MM.1S (cell line): ENCODE results near the gene TEX50.
"Not testable (repeated sequence)": the region's sequence is repeated elsewhere in the genome, so short reads cannot be mapped to it uniquely, and the experiment has no call there.

Experiments used
- DNase-seq: peaks from one replicate; pipeline ENCODE4 v3.0.0-alpha.2; 2015
- H2AFZ ChIP-seq: fragments of 300-600 bp; sonication (generic); 2 replicates; pipeline ENCODE4 v1.6.0; 2016; ENCODE audit warnings: antibody characterized with exemption, low read length
- H3F3A ChIP-seq: fragments of 300-600 bp; sonication (generic); 2 replicates; pipeline ENCODE4 v1.6.1; 2016; ENCODE audit warnings: mild to moderate bottlenecking, antibody characterized with exemption, low read length, moderate library complexity, mixed read lengths; ENCODE audit not compliant: insufficient read depth
- H3K27ac ChIP-seq: fragments of 300-600 bp; sonication (generic); 2 replicates; pipeline ENCODE4 v1.5.1; 2016; ENCODE audit warnings: mild to moderate bottlenecking, low read length
- H3K27me3 ChIP-seq: fragments of 300-600 bp; sonication (generic); replicated peaks from 2 replicates; pipeline ENCODE4 v1.6.0; 2016; ENCODE audit warnings: low read length; ENCODE audit not compliant: insufficient read depth
- H3K36me3 ChIP-seq: fragments of 300-600 bp; sonication (generic); replicated peaks from 2 replicates; pipeline ENCODE4 v1.6.1; 2016; ENCODE audit warnings: mild to moderate bottlenecking, low read length, mixed read lengths; ENCODE audit not compliant: insufficient read depth
- H3K4me1 ChIP-seq: fragments of 300-600 bp; sonication (generic); 2 replicates; pipeline ENCODE4 v1.6.1; 2016; ENCODE audit warnings: low read length, mixed read lengths
- H3K4me2 ChIP-seq: fragments of 300-600 bp; sonication (generic); 2 replicates; pipeline ENCODE4 v1.6.0; 2016; ENCODE audit warnings: low read depth, low read length
- H3K4me3 ChIP-seq: fragments of 300-600 bp; sonication (generic); 2 replicates; pipeline ENCODE4 v1.5.1; 2016; ENCODE audit warnings: low read length, mixed read lengths
- H3K79me2 ChIP-seq: fragments of 300-600 bp; sonication (generic); 2 replicates; pipeline ENCODE4 v1.6.1; 2016; ENCODE audit warnings: mixed run types, low read length, mixed read lengths
- H3K9ac ChIP-seq: fragments of 300-600 bp; sonication (generic); 2 replicates; pipeline ENCODE4 v1.6.1; 2016; ENCODE audit warnings: low read length, mixed read lengths
- H3K9me2 ChIP-seq: fragments of 300-600 bp; sonication (generic); replicated peaks from 2 replicates; pipeline ENCODE4 v1.6.1; 2016; ENCODE audit warnings: mild to moderate bottlenecking, low read length, mixed read lengths; ENCODE audit not compliant: insufficient read depth
- H3K9me3 ChIP-seq: fragments of 300-600 bp; sonication (generic); replicated peaks from 2 replicates; pipeline ENCODE4 v1.6.1; 2016; ENCODE audit warnings: mild to moderate bottlenecking, low read length, mixed read lengths; ENCODE audit not compliant: insufficient read depth
- H4K20me1 ChIP-seq: fragments of 300-600 bp; sonication (generic); 2 replicates; pipeline ENCODE4 v1.6.1; 2016; ENCODE audit warnings: mild to moderate bottlenecking, low read length, moderate library complexity, mixed read lengths; ENCODE audit not compliant: insufficient read depth
- EZH2 ChIP-seq: fragments of 300-600 bp; sonication (generic); optimal IDR thresholded peaks from 2 replicates; pipeline ENCODE3; 2017; ENCODE audit warnings: low read depth, mild to moderate bottlenecking, antibody characterized with exemption, low read length, mixed read lengths
- EZH2phosphoT487 ChIP-seq: fragments of 300-600 bp; sonication (generic); IDR thresholded peaks from 2 replicates; pipeline ENCODE4 v1.6.1; 2018; ENCODE audit warnings: antibody characterized with exemption, low read length
- TF ChIP-seq, protein P1 (sequence below): fragments of 300-600 bp; sonication (generic); IDR thresholded peaks from 2 replicates; pipeline ENCODE4 v1.5.1; 2016; ENCODE audit warnings: antibody characterized with exemption, low read length, mixed read lengths

TEX50 gene

DNA sequence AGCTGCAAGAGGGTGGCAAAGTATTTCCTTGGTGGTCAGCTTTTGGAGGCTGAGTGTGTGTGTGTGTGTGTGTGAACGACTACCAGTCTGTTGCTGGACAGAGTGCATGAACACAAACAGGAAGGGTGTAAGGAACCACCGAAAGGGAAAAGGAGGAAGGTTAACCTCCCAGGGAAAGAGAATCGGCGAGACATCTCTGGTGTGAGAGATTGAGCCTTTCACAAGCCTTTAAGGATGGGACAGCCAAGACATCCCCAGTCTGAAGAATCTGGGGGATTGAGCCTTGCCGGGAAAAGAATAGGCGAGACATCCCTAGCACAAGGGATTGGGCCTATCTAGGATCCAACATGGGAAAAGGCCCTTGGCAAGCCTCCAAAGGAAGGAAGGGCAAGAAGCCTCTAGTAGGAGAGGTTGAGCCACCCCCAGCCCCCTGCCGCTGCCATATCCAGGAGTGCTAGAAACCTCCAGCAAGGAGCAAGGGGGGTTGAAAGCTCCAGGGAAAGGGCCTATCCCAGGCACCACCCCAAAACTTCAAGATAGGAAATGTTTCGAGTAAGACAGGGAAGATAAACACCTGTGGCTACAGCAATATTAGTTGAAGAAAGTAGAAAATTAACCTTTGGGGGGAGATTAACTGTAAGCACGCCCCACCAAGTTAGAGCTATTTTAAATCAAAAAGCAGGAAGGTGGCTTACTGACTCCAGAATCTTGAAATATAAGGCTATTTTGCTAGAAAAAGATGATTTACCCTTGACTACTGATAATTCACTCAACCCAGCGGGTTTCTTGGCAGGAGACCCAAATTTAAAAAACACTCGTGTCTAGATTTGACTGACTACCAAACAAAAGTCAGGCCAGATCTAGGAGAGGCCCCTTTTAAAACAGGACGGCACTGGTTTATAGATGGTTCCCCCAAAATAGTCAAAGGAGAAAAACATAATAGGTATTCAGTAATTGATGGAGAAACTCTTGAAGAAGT is 3.2 kb downstream of the TEX50 start:
- Histone ChIP-seq H2AFZ (no peak overlapping the region), H3K9me2 (no peaks in the 10 kb centered on the region), H3K27ac (no peak overlapping the region), H3K27me3 (no peaks in the 10 kb centered on the region), H3K9me3 (no peaks in the 10 kb centered on the region), H3K9ac (no peak overlapping the region), H3K79me2 (no peaks in the 10 kb centered on the region), H3K4me2 (no peak overlapping the region), H3K4me1 (no peaks in the 10 kb centered on the region), H3F3A (no peaks in the 10 kb centered on the region), H3K4me3 (no peak overlapping the region), H3K36me3 (no peaks in the 10 kb centered on the region), H4K20me1 (no peaks in the 10 kb centered on the region)
- TF ChIP-seq EZH2phosphoT487 (no peak), EZH2 (no peak)
- TF ChIP-seq, protein P1, sequence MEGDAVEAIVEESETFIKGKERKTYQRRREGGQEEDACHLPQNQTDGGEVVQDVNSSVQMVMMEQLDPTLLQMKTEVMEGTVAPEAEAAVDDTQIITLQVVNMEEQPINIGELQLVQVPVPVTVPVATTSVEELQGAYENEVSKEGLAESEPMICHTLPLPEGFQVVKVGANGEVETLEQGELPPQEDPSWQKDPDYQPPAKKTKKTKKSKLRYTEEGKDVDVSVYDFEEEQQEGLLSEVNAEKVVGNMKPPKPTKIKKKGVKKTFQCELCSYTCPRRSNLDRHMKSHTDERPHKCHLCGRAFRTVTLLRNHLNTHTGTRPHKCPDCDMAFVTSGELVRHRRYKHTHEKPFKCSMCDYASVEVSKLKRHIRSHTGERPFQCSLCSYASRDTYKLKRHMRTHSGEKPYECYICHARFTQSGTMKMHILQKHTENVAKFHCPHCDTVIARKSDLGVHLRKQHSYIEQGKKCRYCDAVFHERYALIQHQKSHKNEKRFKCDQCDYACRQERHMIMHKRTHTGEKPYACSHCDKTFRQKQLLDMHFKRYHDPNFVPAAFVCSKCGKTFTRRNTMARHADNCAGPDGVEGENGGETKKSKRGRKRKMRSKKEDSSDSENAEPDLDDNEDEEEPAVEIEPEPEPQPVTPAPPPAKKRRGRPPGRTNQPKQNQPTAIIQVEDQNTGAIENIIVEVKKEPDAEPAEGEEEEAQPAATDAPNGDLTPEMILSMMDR, result no peak
- no peak for DNase-seq

DNA sequence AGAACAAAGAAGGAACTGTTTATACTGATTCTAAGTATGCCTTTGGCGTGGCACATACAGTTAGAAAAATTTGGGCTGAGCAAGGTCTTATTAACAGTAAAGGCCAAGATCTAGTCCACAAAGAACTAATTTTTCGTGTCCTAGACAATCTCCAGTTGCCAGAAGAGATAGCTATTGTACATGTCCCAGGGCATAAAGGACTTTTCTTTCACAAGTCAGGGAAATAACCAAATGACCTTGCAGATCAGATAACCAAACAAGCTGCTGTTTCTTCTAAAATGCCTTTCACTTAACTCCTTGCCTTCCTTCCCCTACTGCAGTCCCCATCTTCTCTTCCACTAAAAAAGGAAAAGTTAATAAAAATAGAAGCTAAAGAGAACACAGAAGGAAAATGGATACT is 4.0 kb downstream of the TEX50 start:
- H3K4me3 ChIP-seq, result no peak overlapping the region
- no peak overlapping the region for H3K4me2 ChIP-seq
- H3K4me1 ChIP-seq, result no peaks in the 10 kb centered on the region
- no peak overlapping the region for H3K27ac ChIP-seq
- H3K9me2 ChIP-seq, result no peaks in the 10 kb centered on the region
- H3K9me3 ChIP-seq, result no peaks in the 10 kb centered on the region
- no peak overlapping the region for H2AFZ ChIP-seq
- no peaks in the 10 kb centered on the region for H4K20me1 ChIP-seq
- TF ChIP-seq EZH2, result no peak
- no peak for TF ChIP-seq EZH2phosphoT487
- TF ChIP-seq, protein P1, result no peak
- no peaks in the 10 kb centered on the region for H3K36me3 ChIP-seq
- no peak overlapping the region for H3K9ac ChIP-seq
- DNase-seq, result no peak
- no peaks in the 10 kb centered on the region for H3F3A ChIP-seq
- no peaks in the 10 kb centered on the region for H3K79me2 ChIP-seq
- no peaks in the 10 kb centered on the region for H3K27me3 ChIP-seq

DNA sequence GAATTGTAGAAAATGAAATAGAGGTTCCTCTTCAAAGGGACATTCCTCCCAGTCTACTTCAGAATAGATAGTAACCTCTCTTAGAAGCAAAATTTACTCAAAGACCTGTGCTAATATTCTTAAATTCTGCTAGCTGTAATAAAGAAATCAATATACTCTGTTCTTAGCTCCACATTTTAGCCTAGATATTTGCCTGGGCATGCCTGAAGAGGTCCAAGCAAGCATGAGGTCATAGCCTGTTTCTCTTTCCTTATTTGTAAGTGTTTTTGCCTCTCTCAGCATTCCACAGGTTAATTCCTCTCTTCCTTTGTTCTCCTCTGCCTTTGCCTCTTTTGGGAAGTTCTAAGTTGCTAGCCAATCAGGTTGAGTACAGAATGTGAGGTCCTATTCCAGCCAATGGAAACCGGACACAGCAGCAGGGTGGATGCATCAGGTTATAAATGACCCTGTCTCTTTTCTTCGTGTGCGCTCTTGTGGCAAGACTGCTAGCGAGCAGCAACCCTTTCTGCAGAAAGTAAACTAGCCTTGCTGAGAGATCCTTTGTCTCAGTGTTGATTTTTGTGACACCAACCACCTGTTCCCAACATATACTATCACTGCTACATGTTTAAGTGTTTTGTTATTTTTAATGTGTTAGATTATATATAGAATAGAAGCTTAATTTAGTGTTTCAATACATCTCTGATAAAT is 7.5 kb downstream of the TEX50 start:
- not testable (repeated sequence) for H3K9me3 ChIP-seq, H3K4me3 ChIP-seq, H3K9me2 ChIP-seq, H3K27ac ChIP-seq, H3K9ac ChIP-seq, H3K79me2 ChIP-seq, H3K27me3 ChIP-seq, H4K20me1 ChIP-seq, DNase-seq, H3K4me1 ChIP-seq, H3K4me2 ChIP-seq, H3F3A ChIP-seq, H2AFZ ChIP-seq, H3K36me3 ChIP-seq

DNA sequence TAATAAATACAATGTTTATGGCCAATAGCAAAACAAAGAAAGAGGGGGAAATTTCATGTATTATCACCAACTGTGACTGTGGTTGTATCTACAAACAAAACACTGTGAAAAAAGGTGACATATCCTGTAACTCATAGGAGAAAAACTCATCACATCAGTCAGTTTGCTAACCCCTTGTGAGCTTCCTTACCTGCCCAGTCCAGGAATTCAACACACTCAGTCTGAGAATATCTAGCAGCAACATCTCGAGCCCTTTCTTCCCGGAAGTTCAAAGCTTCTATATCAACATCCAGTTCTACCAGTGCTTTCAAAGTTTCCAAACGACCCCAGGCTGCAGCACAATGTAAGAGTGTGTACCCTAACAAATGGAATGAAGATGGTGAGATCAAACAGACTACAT is 11.5 kb downstream of the TEX50 start:
- Histone ChIP-seq H3K4me2 (no peak overlapping the region), H2AFZ (no peak overlapping the region), H3K4me3 (no peak overlapping the region)

More for the DNA sequence above, 11.5 kb downstream of the TEX50 start:
- no peak for TF ChIP-seq EZH2phosphoT487
- TF ChIP-seq, protein P1, result no peak
- TF ChIP-seq EZH2, result no peak
- DNase-seq, result no peak
- H3F3A ChIP-seq, result no peaks in the 10 kb centered on the region
- H4K20me1 ChIP-seq, result no peaks in the 10 kb centered on the region
- no peaks in the 10 kb centered on the region for H3K27me3 ChIP-seq
- no peaks in the 10 kb centered on the region for H3K4me1 ChIP-seq
- H3K79me2 ChIP-seq, result no peaks in the 10 kb centered on the region
- no peaks in the 10 kb centered on the region for H3K9me3 ChIP-seq
- no peak overlapping the region for H3K27ac ChIP-seq
- H3K9ac ChIP-seq, result no peak overlapping the region
- no peaks in the 10 kb centered on the region for H3K36me3 ChIP-seq
- no peaks in the 10 kb centered on the region for H3K9me2 ChIP-seq
